H1 (cell line): ENCODE data around the gene LRRC61. TPM values are rescaled to one million over a fixed set of nuclear protein-coding genes. Genes with fewer than 3 reads are reported as not detected.
"Not testable (repeated sequence)": the region's sequence is repeated elsewhere in the genome, so short reads cannot be mapped to it uniquely, and the experiment has no call there.

Source experiments
- CTCF ChIA-PET: fragments of 300-600 bp; sonication (Branson Sonifier 250); formaldehyde crosslinking; loops from one replicate; lab custom pipeline; 2021; ENCODE audit not compliant: partially characterized antibody; lab: Charles Lee
- POLR2A ChIA-PET: fragments of 300-600 bp; sonication (Branson Sonifier 250); formaldehyde crosslinking; loops from one replicate; lab custom pipeline; 2021; ENCODE audit warnings: inconsistent platforms; ENCODE audit not compliant: partially characterized antibody; lab: Charles Lee
- DNase-seq, 2 experiments: peaks; one replicate each; pipeline versions ENCODE4 v3.0.0 to v3.0.0-alpha.2; 2010 to 2022; ENCODE audit warnings: low spot score in 2 of 2, low read depth in 1 of 2, mixed read lengths in 1 of 2
- FAIRE-seq: peaks from 2 replicates; lab custom pipeline; 2011; peaks lifted over from hg19 to GRCh38; lab: Jason Lieb, UNC
- H2AFZ ChIP-seq: 2 replicates; pipeline ENCODE4 v1.8.1; 2012; ENCODE audit warnings: low read length, inconsistent platforms
- H2AK5ac ChIP-seq: 2 replicates; pipeline ENCODE4 v1.6.1; 2013; ENCODE audit warnings: low read depth, low read length
- H2BK120ac ChIP-seq: replicated peaks from 2 replicates; pipeline ENCODE3; 2013; ENCODE audit warnings: low read depth, low read length, inconsistent platforms
- H2BK12ac ChIP-seq: 2 replicates; pipeline ENCODE4 v1.6.1; 2013; ENCODE audit warnings: low read depth, low read length
- H2BK15ac ChIP-seq: 2 replicates; pipeline ENCODE4 v1.6.1; 2013; ENCODE audit warnings: low read length
- H2BK20ac ChIP-seq: 2 replicates; pipeline ENCODE4 v1.6.1; 2013; ENCODE audit warnings: low read length
- H2BK5ac ChIP-seq: 2 replicates; pipeline ENCODE4 v1.6.1; 2013; ENCODE audit warnings: low read depth, low read length
- H3K14ac ChIP-seq: 2 replicates; pipeline ENCODE4 v1.6.1; 2013; ENCODE audit warnings: inconsistent platforms; ENCODE audit not compliant: insufficient read length
- H3K18ac ChIP-seq: 2 replicates; pipeline ENCODE4 v1.6.1; 2013; ENCODE audit warnings: low read length; ENCODE audit errors: extremely low read depth
- H3K23ac ChIP-seq: 2 replicates; pipeline ENCODE4 v1.6.1; 2013; ENCODE audit warnings: inconsistent platforms; ENCODE audit not compliant: insufficient read length
- H3K23me2 ChIP-seq: 2 replicates; pipeline ENCODE4 v1.6.1; 2013; ENCODE audit warnings: low read depth, low read length
- H3K27ac ChIP-seq: 2 replicates; pipeline ENCODE4 v1.6.1; 2011; ENCODE audit warnings: low read depth, low read length, inconsistent platforms
- H3K27me3 ChIP-seq, 4 experiments: replicated peaks in 1 of 4; 1 replicate in 1 of 4; 2 replicates in 3 of 4; pipeline versions ENCODE4 v1.6.1 to v1.8.1; 2011 to 2013; ENCODE audit warnings: low read length in 3 of 4, mild to moderate bottlenecking in 3 of 4, inconsistent platforms in 2 of 4, mixed read lengths in 2 of 4, moderate library complexity in 1 of 4; ENCODE audit not compliant: control insufficient read depth in 3 of 4, insufficient read depth in 3 of 4; ENCODE audit errors: extremely low read depth in 1 of 4
- H3K36me3 ChIP-seq, 4 experiments: 2 replicates each; pipeline versions ENCODE4 v1.6.1 to v1.8.1; 2011 to 2013; ENCODE audit warnings: mild to moderate bottlenecking in 4 of 4, low read length in 3 of 4, moderate library complexity in 2 of 4, control low read depth in 1 of 4, inconsistent platforms in 1 of 4; ENCODE audit not compliant: insufficient read depth in 4 of 4, control insufficient read depth in 2 of 4
- H3K4ac ChIP-seq: replicated peaks from 2 replicates; pipeline ENCODE3; 2013; ENCODE audit warnings: low read length, low read depth, mixed read lengths, inconsistent platforms; ENCODE audit not compliant: insufficient read length
- H3K4me1 ChIP-seq, 4 experiments: replicated peaks in 1 of 4; 1 replicate in 1 of 4; 2 replicates in 3 of 4; pipeline versions ENCODE4 v1.6.1 to v1.8.1; 2011 to 2013; ENCODE audit warnings: low read length in 3 of 4, inconsistent platforms in 2 of 4, mixed read lengths in 1 of 4; ENCODE audit not compliant: insufficient read depth in 4 of 4, control insufficient read depth in 3 of 4
- H3K4me2 ChIP-seq, 2 experiments: 2 replicates each; pipeline versions ENCODE4 v1.6.1 to v1.8.1; 2011 to 2013; ENCODE audit warnings: low read depth in 2 of 2, low read length in 2 of 2, control low read depth in 1 of 2, inconsistent platforms in 1 of 2, mild to moderate bottlenecking in 1 of 2; ENCODE audit not compliant: insufficient read depth in 1 of 2
- H3K4me3 ChIP-seq, 4 experiments: fragments of 200-600, 300-600 bp in 1 of 4; sonication (generic), shearing (Covaris generic), sonication (Bioruptor Twin) in 1 of 4; 2 replicates each; pipeline versions ENCODE4 v1.5.1 to v1.8.1; 2011 to 2016; ENCODE audit warnings: low read length in 4 of 4, low read depth in 3 of 4, control low read depth in 2 of 4, inconsistent platforms in 2 of 4, mild to moderate bottlenecking in 2 of 4, mixed read lengths in 1 of 4, moderate library complexity in 1 of 4; ENCODE audit not compliant: insufficient read depth in 2 of 4; ENCODE audit errors: extremely low read depth in 1 of 4
- H3K56ac ChIP-seq: replicated peaks from 2 replicates; pipeline ENCODE3; 2013; ENCODE audit warnings: low read depth, mild to moderate bottlenecking, mixed read lengths, low read length, inconsistent platforms; ENCODE audit not compliant: insufficient read length
- H3K79me1 ChIP-seq: 2 replicates; pipeline ENCODE4 v1.6.1; 2013; ENCODE audit warnings: low read depth, low read length, control low read depth
- H3K79me2 ChIP-seq, 2 experiments: 2 replicates each; pipeline versions ENCODE4 v1.6.1 to v1.8.1; 2012 to 2013; ENCODE audit warnings: low read length in 2 of 2, mild to moderate bottlenecking in 2 of 2, inconsistent platforms in 1 of 2; ENCODE audit not compliant: insufficient read depth in 2 of 2, control insufficient read depth in 1 of 2
- H3K9ac ChIP-seq, 4 experiments: replicated peaks in 1 of 4; 1 replicate in 1 of 4; 2 replicates in 3 of 4; pipeline versions ENCODE4 v1.6.1 to v1.8.1; 2011 to 2013; ENCODE audit warnings: low read depth in 3 of 4, low read length in 3 of 4, control low read depth in 2 of 4, mild to moderate bottlenecking in 2 of 4, moderate library complexity in 2 of 4, inconsistent platforms in 1 of 4; ENCODE audit errors: extremely low read depth in 1 of 4
- H3K9me3 ChIP-seq, 2 experiments: 2 replicates each; pipeline versions ENCODE4 v1.6.1 to v1.8.1; 2012 to 2013; ENCODE audit warnings: mild to moderate bottlenecking in 2 of 2, moderate library complexity in 2 of 2, control low read depth in 1 of 2, inconsistent platforms in 1 of 2, low read depth in 1 of 2, low read length in 1 of 2, mixed read lengths in 1 of 2; ENCODE audit not compliant: insufficient read depth in 2 of 2
- H4K20me1 ChIP-seq, 2 experiments: replicated peaks in 1 of 2; 2 replicates each; pipeline versions ENCODE3 to v1.8.1; 2011 to 2013; ENCODE audit warnings: inconsistent platforms in 2 of 2, low read length in 2 of 2, mild to moderate bottlenecking in 1 of 2; ENCODE audit not compliant: insufficient read depth in 2 of 2, control insufficient read depth in 1 of 2
- H4K5ac ChIP-seq: 2 replicates; pipeline ENCODE4 v1.6.1; 2013; ENCODE audit warnings: low read length, low read depth, mixed read lengths, inconsistent platforms; ENCODE audit not compliant: insufficient read length
- H4K8ac ChIP-seq: 2 replicates; pipeline ENCODE4 v1.8.0; 2013; ENCODE audit warnings: mild to moderate bottlenecking, moderate library complexity, low read length, inconsistent platforms; ENCODE audit not compliant: insufficient read depth; ENCODE audit errors: extremely low read depth
- H4K91ac ChIP-seq: replicated peaks from 2 replicates; pipeline ENCODE3; 2013; ENCODE audit warnings: low read length, mixed read lengths, inconsistent platforms; ENCODE audit not compliant: insufficient read length
- WGBS, 2 experiments: shearing (Covaris generic) in 1 of 2; methylation state at CpG; one replicate each; pipeline versions ENCODE4 v1.1.6 to v1.1.7; 2013 to 2015; ENCODE audit warnings: low lambda C conversion rate in 2 of 2, mixed read lengths in 2 of 2, inconsistent platforms in 1 of 2, low coverage in 1 of 2, missing lambda C conversion rate in 1 of 2; ENCODE audit not compliant: insufficient replicate concordance in 2 of 2, insufficient coverage in 1 of 2, insufficient read length in 1 of 2; ENCODE audit errors: extremely low coverage in 1 of 2, missing lambda C conversion rate in 1 of 2; 5-methylcytosine and 5-hydroxymethylcytosine counted together
- polyA plus RNA-seq, 7 experiments: library from polyadenylated mRNA; depleted of rRNA in 3 of 7; stranded (reverse) in 5 of 7; unstranded in 2 of 7; fragments of >200 nt in 5 of 7; fragments of 200-250 nt in 2 of 7; gene quantifications; 1 replicate in 5 of 7; 2 replicates in 1 of 7; 4 replicates in 1 of 7; pipeline versions ENCODE4 v1.2.1 to v1.2.3, GENCODE V29; 2011 to 2013; ENCODE audit warnings: missing spikeins in 2 of 7, mixed read lengths in 2 of 7
- total RNA-seq: library from RNA; stranded (reverse); fragmentation: NEBNext Ultra II Directional; extraction: Animal tissue kit (Norgen Biotek cat#: 25700); gene quantifications from 2 replicates; pipeline ENCODE4 v1.2.1, GENCODE V29; 2021

LRRC61 gene
- total and polyA plus RNA-seq, 2 of the 8 experiments (the other 6 are each of a cell fraction or from before 2014, with no cell fraction given): 0.73 to 44.8 TPM

DNA sequence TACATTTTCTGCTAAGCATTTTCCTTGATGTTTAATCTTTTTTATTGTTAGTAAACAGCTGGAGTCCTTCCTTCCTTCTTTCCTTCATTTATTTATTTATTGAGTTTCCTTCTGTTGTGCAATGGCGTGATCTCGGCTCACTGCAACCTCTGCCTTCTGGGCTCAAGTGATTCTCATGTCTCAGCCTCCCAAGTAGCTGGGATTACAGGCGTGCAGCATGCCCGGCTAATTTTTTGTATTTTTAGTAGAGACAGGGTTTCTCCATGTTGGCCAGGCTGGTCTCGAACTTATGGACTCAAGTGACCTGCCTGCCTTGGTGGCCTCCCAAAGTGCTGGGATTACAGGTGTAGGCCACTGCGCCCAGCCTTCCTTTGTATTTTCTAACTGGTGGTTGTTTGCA lies 6.2 kb upstream of the LRRC61 start:
- POLR2A ChIA-PET: interaction anchor here (0.7 to 0.8 kb wide), 2 partner anchors 13 to 98 kb away, joined by 3 read pairs; no protein-coding TSS in a partner anchor
- 95% methylated on average over 6 of the region's 6 CpGs; no CpG with 5 or more reads in 1 of the 2 experiments for WGBS, 2 experiments
- H4K5ac ChIP-seq: not testable (repeated sequence)

More for the DNA sequence above, 6.2 kb upstream of the LRRC61 start:
- H3K14ac ChIP-seq, H3K4me2 ChIP-seq, H3K23ac ChIP-seq, H3K9ac ChIP-seq, H2AFZ ChIP-seq, H4K91ac ChIP-seq, H3K4me3 ChIP-seq, H2BK5ac ChIP-seq, H3K9me3 ChIP-seq, H3K23me2 ChIP-seq, H2BK15ac ChIP-seq, DNase-seq, H2BK20ac ChIP-seq, H3K56ac ChIP-seq, H3K36me3 ChIP-seq, H2BK12ac ChIP-seq, H3K4ac ChIP-seq, H3K27me3 ChIP-seq, FAIRE-seq, H3K79me2 ChIP-seq, H4K20me1 ChIP-seq, H3K79me1 ChIP-seq, H2BK120ac ChIP-seq, H2AK5ac ChIP-seq, H3K27ac ChIP-seq, H3K18ac ChIP-seq, H4K8ac ChIP-seq: not testable (repeated sequence)
- CTCF ChIA-PET: interaction anchor here (0.6 to 1.1 kb wide), 3 partner anchors 72 to 471 kb away, joined by 3 read pairs; no protein-coding TSS in a partner anchor
- H3K4me1 ChIP-seq: peaks cover 0 to 20% (median 9%) of the 10 kb centered on the region in 4 experiments; a peak in 5 of 7 replicates
